Progenitor cell of endocrine pancreas (in vitro differentiated cells): ENCODE results near the gene ZDHHC8. TPM values are rescaled to one million over a fixed set of nuclear protein-coding genes. Genes with fewer than 3 reads are reported as not detected.
A peak's percentile ranks its signal among the peaks of the same experiment; 100 is the strongest.

Experiments used
- DNase-seq: peaks from one replicate; pipeline ENCODE4 v3.0.0; 2021; ENCODE audit warnings: low spot score; ENCODE audit not compliant: unreplicated experiment
- H3K27ac Mint-ChIP-seq: 2 replicates; pipeline ENCODE4 v1.8.0; 2021; ENCODE audit warnings: mild to moderate bottlenecking, moderate library complexity, mixed read lengths
- H3K27me3 Mint-ChIP-seq: 2 replicates; pipeline ENCODE4 v1.8.0; 2021; ENCODE audit warnings: mixed read lengths
- H3K36me3 Mint-ChIP-seq: 2 replicates; pipeline ENCODE4 v1.8.0; 2022; ENCODE audit warnings: mixed read lengths; ENCODE audit not compliant: insufficient read depth
- H3K4me1 Mint-ChIP-seq: 2 replicates; pipeline ENCODE4 v1.8.0; 2021; ENCODE audit warnings: low read depth, mixed read lengths
- H3K4me3 Mint-ChIP-seq: 2 replicates; pipeline ENCODE4 v1.8.0; 2021; ENCODE audit warnings: low read depth, mild to moderate bottlenecking, moderate library complexity, mixed read lengths
- H3K9me3 Mint-ChIP-seq: 2 replicates; pipeline ENCODE4 v1.8.0; 2021; ENCODE audit warnings: low read depth, mixed read lengths
- CTCF ChIP-seq: fragments of 200-600 bp; sonication (generic); IDR thresholded peaks from one replicate; pipeline ENCODE4 v1.5.0; 2021; ENCODE audit warnings: antibody characterized with exemption, mild to moderate bottlenecking; ENCODE audit not compliant: unreplicated experiment
- long read RNA-seq: library from polyadenylated mRNA; unstranded; transcript quantifications from one replicate; pipeline ENCODE4 v2.0.0, GENCODE V29; 2020
- total RNA-seq: library from RNA; stranded (reverse); gene quantifications from 2 replicates; pipeline ENCODE4 v1.2.1, GENCODE V29; 2021

The ZDHHC8 gene
- 82.1 and 83.5 TPM in 2 replicates for total RNA-seq
- long read RNA-seq = 0 reads

- TF ChIP-seq CTCF = no peak
- peaks cover 4% of the 10 kb centered on the region for H3K4me1 Mint-ChIP-seq
Observed at GRCh38 chr22:20131597-20131858, at the start of gene ZDHHC8. Gene ZDHHC8, plus strand, starts transcription at chr22:20131804. Its CDS starts 144 bp downstream, at chr22:20131948.

GRCh38 chr22:20083157-20083890, 48.3 kb upstream of the ZDHHC8 start:
- Mint-ChIP-seq H3K9me3 (no peaks in the 10 kb centered on the region), H3K36me3 (peaks cover 18% of the 10 kb centered on the region), H3K27me3 (no peaks in the 10 kb centered on the region), H3K27ac (peak overlapping the region; percentile 95), H3K4me3 (peak overlapping the region; percentile 55), H3K4me1 (peaks cover 44% of the 10 kb centered on the region)
- no peak for TF ChIP-seq CTCF
- no peak for DNase-seq

More at GRCh38 chr22:20131597-20131858, at the start of gene ZDHHC8:
- Mint-ChIP-seq H3K27me3 (no peaks in the 10 kb centered on the region), H3K4me3 (peak within 1 kb of the TSS; percentile 69), H3K27ac (no peak within 1 kb of the TSS), H3K36me3 (peaks cover 6% of the 10 kb centered on the region), H3K9me3 (no peaks in the 10 kb centered on the region)
- no peak for DNase-seq

GRCh38 chr22:20083891-20084546, 47.6 kb upstream of the ZDHHC8 start:
- no peak overlapping the region for H3K4me3 Mint-ChIP-seq
- peaks cover 19% of the 10 kb centered on the region for H3K36me3 Mint-ChIP-seq
- H3K4me1 Mint-ChIP-seq = peaks cover 44% of the 10 kb centered on the region
- H3K9me3 Mint-ChIP-seq = no peaks in the 10 kb centered on the region
- H3K27me3 Mint-ChIP-seq = no peaks in the 10 kb centered on the region
- H3K27ac Mint-ChIP-seq = peak overlapping the region; percentile 95
- no peak for TF ChIP-seq CTCF
- no peak for DNase-seq

GRCh38 chr22:20084547-20085413, 46.8 kb upstream of the ZDHHC8 start:
- Mint-ChIP-seq H3K27me3 (no peaks in the 10 kb centered on the region), H3K9me3 (no peaks in the 10 kb centered on the region), H3K36me3 (peaks cover 23% of the 10 kb centered on the region), H3K27ac (peak overlapping the region; percentile 94), H3K4me3 (no peak overlapping the region), H3K4me1 (peaks cover 44% of the 10 kb centered on the region)
- peak; percentile 52 for TF ChIP-seq CTCF
- peak; percentile 37 for DNase-seq

- peaks cover 26% of the 10 kb centered on the region for H3K36me3 Mint-ChIP-seq
- peaks cover 43% of the 10 kb centered on the region for H3K4me1 Mint-ChIP-seq
- no peaks in the 10 kb centered on the region for H3K27me3 Mint-ChIP-seq
- no peak overlapping the region for H3K27ac Mint-ChIP-seq
- no peak for TF ChIP-seq CTCF
- H3K4me3 Mint-ChIP-seq = no peak overlapping the region
- no peaks in the 10 kb centered on the region for H3K9me3 Mint-ChIP-seq
- DNase-seq = no peak
Observed at GRCh38 chr22:20085651-20086050, 46.0 kb upstream of the ZDHHC8 start.
